Measurements from ENCODE around the gene TKFC.

TKFC gene

DNA sequence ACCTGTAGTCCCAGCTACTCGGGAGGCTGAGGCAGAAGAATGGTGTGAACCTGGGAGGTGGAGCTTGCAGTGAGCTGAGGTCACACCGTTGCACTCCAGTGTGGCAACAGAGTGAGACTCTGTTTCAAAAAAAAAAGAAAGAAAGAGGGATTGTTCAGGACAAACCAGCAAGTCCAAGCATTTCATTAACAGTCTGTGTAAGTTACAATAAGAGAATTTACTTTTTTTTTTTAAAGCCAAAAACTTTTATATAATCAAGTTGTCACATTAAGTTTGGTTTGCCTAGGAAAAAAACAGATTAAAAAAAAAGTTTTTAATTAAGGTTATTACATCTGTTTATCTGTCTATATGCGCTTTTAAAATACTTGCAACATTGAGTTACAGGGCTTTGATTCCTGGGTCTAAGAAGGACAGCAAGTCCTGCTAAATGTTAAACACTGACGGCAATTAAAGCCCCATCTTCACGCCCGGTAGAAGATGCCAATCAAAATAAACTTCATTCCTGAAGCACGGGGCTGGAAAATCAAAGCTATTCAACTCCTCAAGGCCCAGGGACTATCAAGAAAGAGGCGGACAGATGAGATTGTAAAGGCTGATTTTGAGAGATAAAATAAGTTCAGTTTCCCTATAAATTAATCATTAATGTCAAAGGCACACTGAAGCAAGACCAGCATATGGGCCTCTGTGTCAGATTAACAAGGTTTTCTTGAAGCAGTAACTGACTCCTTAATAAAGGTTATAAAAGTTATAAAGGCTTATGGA, 39.8 kb downstream of the TKFC start:
- Histone ChIP-seq H3K27ac (replicated peaks) (no peak overlapping the region), H3K4me3 (replicated peaks; ENCODE audit: insufficient read depth, low read length) (no peak overlapping the region), H3K27me3 (ENCODE audit: insufficient read depth, poor library complexity, severe bottlenecking) (no peaks in the 10 kb centered on the region)
- no peak for DNase-seq (ENCODE audit: low read depth in 1 of 2, low spot score in 1 of 2)
- TF ChIP-seq, protein P1, sequence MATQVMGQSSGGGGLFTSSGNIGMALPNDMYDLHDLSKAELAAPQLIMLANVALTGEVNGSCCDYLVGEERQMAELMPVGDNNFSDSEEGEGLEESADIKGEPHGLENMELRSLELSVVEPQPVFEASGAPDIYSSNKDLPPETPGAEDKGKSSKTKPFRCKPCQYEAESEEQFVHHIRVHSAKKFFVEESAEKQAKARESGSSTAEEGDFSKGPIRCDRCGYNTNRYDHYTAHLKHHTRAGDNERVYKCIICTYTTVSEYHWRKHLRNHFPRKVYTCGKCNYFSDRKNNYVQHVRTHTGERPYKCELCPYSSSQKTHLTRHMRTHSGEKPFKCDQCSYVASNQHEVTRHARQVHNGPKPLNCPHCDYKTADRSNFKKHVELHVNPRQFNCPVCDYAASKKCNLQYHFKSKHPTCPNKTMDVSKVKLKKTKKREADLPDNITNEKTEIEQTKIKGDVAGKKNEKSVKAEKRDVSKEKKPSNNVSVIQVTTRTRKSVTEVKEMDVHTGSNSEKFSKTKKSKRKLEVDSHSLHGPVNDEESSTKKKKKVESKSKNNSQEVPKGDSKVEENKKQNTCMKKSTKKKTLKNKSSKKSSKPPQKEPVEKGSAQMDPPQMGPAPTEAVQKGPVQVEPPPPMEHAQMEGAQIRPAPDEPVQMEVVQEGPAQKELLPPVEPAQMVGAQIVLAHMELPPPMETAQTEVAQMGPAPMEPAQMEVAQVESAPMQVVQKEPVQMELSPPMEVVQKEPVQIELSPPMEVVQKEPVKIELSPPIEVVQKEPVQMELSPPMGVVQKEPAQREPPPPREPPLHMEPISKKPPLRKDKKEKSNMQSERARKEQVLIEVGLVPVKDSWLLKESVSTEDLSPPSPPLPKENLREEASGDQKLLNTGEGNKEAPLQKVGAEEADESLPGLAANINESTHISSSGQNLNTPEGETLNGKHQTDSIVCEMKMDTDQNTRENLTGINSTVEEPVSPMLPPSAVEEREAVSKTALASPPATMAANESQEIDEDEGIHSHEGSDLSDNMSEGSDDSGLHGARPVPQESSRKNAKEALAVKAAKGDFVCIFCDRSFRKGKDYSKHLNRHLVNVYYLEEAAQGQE (IDR thresholded peaks at IDR 0.05; ENCODE audit: insufficient replicate concordance, low read depth), result no peak
- TF ChIP-seq GABPA (IDR thresholded peaks at IDR 0.05; ENCODE audit: low read depth) (no peak), POLR2AphosphoS5 (IDR thresholded peaks at IDR 0.05; ENCODE audit: low read depth) (no peak), SPI1 (IDR thresholded peaks at IDR 0.05; ENCODE audit: borderline replicate concordance, low read depth) (no peak)
- TF ChIP-seq, protein P2, sequence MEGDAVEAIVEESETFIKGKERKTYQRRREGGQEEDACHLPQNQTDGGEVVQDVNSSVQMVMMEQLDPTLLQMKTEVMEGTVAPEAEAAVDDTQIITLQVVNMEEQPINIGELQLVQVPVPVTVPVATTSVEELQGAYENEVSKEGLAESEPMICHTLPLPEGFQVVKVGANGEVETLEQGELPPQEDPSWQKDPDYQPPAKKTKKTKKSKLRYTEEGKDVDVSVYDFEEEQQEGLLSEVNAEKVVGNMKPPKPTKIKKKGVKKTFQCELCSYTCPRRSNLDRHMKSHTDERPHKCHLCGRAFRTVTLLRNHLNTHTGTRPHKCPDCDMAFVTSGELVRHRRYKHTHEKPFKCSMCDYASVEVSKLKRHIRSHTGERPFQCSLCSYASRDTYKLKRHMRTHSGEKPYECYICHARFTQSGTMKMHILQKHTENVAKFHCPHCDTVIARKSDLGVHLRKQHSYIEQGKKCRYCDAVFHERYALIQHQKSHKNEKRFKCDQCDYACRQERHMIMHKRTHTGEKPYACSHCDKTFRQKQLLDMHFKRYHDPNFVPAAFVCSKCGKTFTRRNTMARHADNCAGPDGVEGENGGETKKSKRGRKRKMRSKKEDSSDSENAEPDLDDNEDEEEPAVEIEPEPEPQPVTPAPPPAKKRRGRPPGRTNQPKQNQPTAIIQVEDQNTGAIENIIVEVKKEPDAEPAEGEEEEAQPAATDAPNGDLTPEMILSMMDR (IDR thresholded peaks at IDR 0.05; ENCODE audit: insufficient read depth, low read length), result no peak

DNA sequence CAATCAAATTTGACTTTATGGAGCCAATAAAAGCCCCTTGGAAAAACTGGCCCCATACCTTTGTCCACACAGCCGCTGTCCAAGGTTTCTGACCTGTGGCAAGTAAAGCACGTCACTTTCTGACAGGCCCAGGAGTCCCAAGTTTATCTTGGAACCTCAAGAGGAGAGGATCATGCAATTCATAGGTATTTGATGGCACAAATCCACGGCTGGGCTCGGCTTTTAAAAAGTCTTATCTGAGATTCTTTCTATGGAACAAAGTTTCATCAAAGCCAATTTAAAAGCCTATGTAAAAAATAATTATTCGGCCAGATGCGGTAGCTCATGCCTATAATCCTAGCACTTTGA, 42.7 kb downstream of the TKFC start:
- no peak for DNase-seq (ENCODE audit: low read depth in 1 of 2, low spot score in 1 of 2)
- no peak for TF ChIP-seq SPI1 (IDR thresholded peaks at IDR 0.05; ENCODE audit: borderline replicate concordance, low read depth)
- TF ChIP-seq, protein P1 (IDR thresholded peaks at IDR 0.05; ENCODE audit: insufficient replicate concordance, low read depth), result peak; percentile 63
- Histone ChIP-seq H3K27ac (replicated peaks) (no peak overlapping the region), H3K27me3 (ENCODE audit: insufficient read depth, poor library complexity, severe bottlenecking) (no peaks in the 10 kb centered on the region), H3K4me3 (replicated peaks; ENCODE audit: insufficient read depth, low read length) (no peak overlapping the region)

DNA sequence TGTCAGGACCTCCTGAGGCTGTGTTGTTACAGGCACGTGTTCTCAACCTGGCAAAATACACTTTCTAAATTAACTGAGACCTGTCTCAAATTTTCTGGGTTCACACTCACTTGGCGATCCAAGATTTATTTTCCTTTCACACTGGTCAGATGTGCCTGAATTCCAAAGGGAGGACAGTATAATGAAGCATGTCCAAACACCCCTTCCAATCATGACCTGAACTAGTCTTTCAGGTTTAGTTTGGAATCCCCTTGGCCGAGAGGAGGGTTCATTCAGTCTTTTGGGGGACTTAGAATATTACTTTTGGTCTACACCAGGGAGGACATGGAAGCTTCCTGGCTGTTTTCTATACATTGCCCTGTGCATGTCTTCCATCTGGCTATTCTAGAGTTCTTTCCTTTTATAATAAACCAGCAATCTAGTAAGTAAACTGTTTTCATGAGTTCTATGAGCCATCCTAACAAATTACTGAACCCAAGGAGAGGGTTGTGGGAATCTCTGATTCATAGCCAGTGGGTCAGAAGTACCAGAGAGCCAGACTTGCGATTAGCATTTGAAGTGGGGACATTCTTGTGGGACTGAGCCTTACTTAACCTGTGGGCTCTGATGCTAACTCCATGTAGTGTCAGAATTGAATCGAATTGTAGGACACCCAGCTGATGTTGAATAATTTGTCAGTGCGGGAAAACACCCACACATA, 44.6 kb downstream of the TKFC start:
- Histone ChIP-seq H3K27ac (replicated peaks) (peak overlapping the region; percentile 36; the same call in 1 of the 2 replicates), H3K27me3 (ENCODE audit: insufficient read depth, poor library complexity, severe bottlenecking) (no peaks in the 10 kb centered on the region), H3K4me3 (replicated peaks; ENCODE audit: insufficient read depth, low read length) (no peak overlapping the region)
- no peak for DNase-seq (ENCODE audit: low read depth in 1 of 2, low spot score in 1 of 2)
- TF ChIP-seq GABPA (IDR thresholded peaks at IDR 0.05; ENCODE audit: low read depth) (no peak), POLR2AphosphoS5 (IDR thresholded peaks at IDR 0.05; ENCODE audit: low read depth) (no peak), SPI1 (IDR thresholded peaks at IDR 0.05; ENCODE audit: borderline replicate concordance, low read depth) (no peak)
- TF ChIP-seq, protein P1 (IDR thresholded peaks at IDR 0.05; ENCODE audit: insufficient replicate concordance, low read depth), result no peak
- TF ChIP-seq, protein P2 (IDR thresholded peaks at IDR 0.05; ENCODE audit: insufficient read depth, low read length), result no peak

Measured in HL-60 (cell line).